ENCODE data around the gene DCC. TPM values are rescaled to one million over a fixed set of nuclear protein-coding genes. Genes with fewer than 3 reads are reported as not detected.

Gene DCC
- total RNA-seq, 3 donors from 2014 or later = under 0.01 to 1.6 (median 0.15) TPM

DNA sequence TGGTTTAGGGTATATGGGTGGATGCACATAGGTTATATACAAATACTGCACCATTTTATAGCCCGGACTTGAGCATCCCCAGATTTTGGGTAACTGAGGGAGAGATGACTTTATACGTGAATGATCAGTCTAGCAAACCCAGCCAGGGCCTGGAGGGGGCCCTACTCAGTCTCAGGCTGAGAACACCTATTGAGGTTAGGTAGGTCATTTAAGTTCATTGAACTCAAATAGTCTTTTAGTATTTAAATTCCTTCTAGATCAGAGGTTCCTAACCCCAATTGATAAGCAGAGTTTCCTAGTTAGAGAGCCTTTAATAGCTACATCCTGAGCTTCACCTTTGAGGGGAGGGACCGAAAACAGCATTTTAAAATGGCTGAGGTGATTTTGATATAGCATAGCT lies 487.0 kb downstream of the DCC start:
- H3K4me1 ChIP-seq = no peaks in the 10 kb centered on the region
- no peaks in the 10 kb centered on the region for H3K27me3 ChIP-seq
- H3K4me3 ChIP-seq = no peak overlapping the region
- no peaks in the 10 kb centered on the region for H3K9me3 ChIP-seq
- DNase-seq (ENCODE audit: low spot score in 2 of 2) = no peak
- intact Hi-C loops (cut with DNase I; ENCODE audit: low total_unique reads) = no loop called here
- H3K36me3 ChIP-seq = no peaks in the 10 kb centered on the region
- TF ChIP-seq POLR2AphosphoS5 (IDR thresholded peaks at IDR 0.05) (no peak), POLR2A (IDR thresholded peaks at IDR 0.05) (no peak)
- TF ChIP-seq, protein P1, sequence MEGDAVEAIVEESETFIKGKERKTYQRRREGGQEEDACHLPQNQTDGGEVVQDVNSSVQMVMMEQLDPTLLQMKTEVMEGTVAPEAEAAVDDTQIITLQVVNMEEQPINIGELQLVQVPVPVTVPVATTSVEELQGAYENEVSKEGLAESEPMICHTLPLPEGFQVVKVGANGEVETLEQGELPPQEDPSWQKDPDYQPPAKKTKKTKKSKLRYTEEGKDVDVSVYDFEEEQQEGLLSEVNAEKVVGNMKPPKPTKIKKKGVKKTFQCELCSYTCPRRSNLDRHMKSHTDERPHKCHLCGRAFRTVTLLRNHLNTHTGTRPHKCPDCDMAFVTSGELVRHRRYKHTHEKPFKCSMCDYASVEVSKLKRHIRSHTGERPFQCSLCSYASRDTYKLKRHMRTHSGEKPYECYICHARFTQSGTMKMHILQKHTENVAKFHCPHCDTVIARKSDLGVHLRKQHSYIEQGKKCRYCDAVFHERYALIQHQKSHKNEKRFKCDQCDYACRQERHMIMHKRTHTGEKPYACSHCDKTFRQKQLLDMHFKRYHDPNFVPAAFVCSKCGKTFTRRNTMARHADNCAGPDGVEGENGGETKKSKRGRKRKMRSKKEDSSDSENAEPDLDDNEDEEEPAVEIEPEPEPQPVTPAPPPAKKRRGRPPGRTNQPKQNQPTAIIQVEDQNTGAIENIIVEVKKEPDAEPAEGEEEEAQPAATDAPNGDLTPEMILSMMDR (IDR thresholded peaks at IDR 0.05) = no peak
- H3K27ac ChIP-seq = no peak overlapping the region

DNA sequence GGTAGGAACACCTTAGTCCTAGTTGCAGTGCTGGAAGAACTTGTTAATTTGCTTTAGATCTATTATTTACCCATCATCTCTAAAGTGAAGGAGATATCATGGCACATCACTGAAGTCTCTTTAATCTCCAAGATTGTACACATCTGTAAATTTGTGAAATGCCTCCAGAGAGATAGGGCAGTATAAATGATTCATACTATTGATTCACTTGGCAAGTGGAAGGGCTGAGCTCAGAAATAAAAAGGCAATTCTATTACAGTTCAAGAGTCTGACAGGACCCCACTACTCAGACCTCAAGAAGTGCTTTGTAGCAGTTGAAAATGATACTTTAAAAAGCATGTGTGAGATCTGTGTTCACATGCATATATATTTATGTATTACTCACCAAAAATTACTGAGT lies 489.3 kb downstream of the DCC start:
- H3K4me3 ChIP-seq = no peak overlapping the region
- no peak overlapping the region for H3K27ac ChIP-seq
- no peaks in the 10 kb centered on the region for H3K4me1 ChIP-seq
- no peak for DNase-seq (ENCODE audit: low spot score in 2 of 2)
- TF ChIP-seq POLR2AphosphoS5 (IDR thresholded peaks at IDR 0.05) = no peak
- TF ChIP-seq, protein P1 (IDR thresholded peaks at IDR 0.05) = no peak
- no peak for TF ChIP-seq POLR2A (IDR thresholded peaks at IDR 0.05)
- H3K36me3 ChIP-seq = no peaks in the 10 kb centered on the region
- no peaks in the 10 kb centered on the region for H3K27me3 ChIP-seq
- no peaks in the 10 kb centered on the region for H3K9me3 ChIP-seq
- intact Hi-C loops (cut with DNase I; ENCODE audit: low total_unique reads) = no loop called here

DNA sequence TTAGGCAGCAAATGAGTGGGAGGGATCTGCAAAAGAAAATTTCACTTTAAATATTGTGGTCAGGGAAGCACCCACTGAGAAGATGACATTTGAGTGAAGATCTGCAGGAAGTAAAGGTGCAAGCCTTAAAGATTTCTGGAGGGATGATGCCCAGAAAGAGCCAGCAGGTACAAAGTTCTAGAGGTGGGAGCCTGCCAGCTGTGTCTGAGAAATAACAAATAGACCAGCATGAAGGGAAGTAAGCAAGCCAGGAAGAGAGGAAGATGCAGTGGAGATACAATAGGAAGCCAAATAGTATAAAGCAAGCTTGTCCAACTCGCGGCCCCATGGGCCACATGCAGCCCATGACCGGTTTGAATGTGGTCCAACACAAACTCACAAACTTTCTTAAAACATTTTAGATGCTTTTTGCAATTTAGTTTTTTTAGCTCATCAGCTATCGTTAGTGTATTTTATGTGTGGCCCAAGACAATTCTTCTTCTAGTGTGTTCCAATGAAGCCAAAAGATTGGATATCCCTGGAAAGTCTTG lies 489.9 kb downstream of the DCC start:
- no peaks in the 10 kb centered on the region for H3K9me3 ChIP-seq
- H3K27me3 ChIP-seq = no peaks in the 10 kb centered on the region
- H3K36me3 ChIP-seq = no peaks in the 10 kb centered on the region
- H3K4me3 ChIP-seq = no peak overlapping the region
- TF ChIP-seq POLR2AphosphoS5 (IDR thresholded peaks at IDR 0.05) (no peak), POLR2A (IDR thresholded peaks at IDR 0.05) (no peak)
- TF ChIP-seq, protein P1 (IDR thresholded peaks at IDR 0.05) = no peak
- H3K27ac ChIP-seq = no peak overlapping the region
- DNase-seq (ENCODE audit: low spot score in 2 of 2) = no peak
- H3K4me1 ChIP-seq = no peaks in the 10 kb centered on the region
- intact Hi-C loops (cut with DNase I; ENCODE audit: low total_unique reads) = no loop called here

DNA sequence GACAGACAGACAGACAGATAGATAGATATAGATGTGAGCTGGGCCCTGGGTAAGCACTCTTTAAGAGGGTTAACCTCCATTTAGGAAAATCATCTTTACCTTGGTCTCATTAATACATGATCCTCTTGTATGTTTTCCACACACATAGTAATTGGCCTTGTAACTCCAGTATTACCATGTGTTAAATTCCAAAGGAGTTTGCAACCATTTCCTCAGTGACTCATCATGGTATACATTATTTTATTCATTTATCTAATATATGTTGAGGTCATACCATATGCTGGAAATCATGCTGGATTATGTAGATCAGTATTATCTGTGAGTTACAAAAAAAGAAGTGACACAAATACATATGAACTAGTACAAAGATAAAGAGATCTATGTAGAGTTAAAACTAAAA lies 504.3 kb downstream of the DCC start:
- no peak overlapping the region for H3K4me3 ChIP-seq
- no peaks in the 10 kb centered on the region for H3K4me1 ChIP-seq
- no peaks in the 10 kb centered on the region for H3K9me3 ChIP-seq
- no peak overlapping the region for H3K27ac ChIP-seq
- H3K27me3 ChIP-seq = no peaks in the 10 kb centered on the region
- no peak for DNase-seq (ENCODE audit: low spot score in 2 of 2)
- intact Hi-C loops (cut with DNase I; ENCODE audit: low total_unique reads) = no loop called here
- H3K36me3 ChIP-seq = no peaks in the 10 kb centered on the region
- TF ChIP-seq POLR2AphosphoS5 (IDR thresholded peaks at IDR 0.05) (no peak), POLR2A (IDR thresholded peaks at IDR 0.05) (no peak)
- TF ChIP-seq, protein P1 (IDR thresholded peaks at IDR 0.05) = no peak

DNA sequence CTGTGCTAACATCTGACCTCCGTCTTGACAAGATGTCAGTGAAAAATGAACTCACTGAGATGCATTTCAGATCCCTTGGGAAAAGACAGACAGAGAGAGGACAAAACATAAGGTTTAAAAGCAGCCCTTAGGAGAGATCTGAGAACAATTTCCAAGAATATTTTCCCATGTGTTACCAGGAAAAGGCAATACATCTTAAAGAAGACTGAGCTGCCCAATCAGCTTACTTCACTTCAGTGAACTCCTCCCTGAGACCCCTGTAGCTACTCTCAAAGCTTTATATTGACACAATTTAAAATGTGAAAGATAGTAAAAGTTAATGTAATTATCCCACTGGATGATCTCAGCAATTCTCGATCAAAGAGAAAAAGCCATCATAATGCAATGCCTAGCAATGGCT lies 505.0 kb downstream of the DCC start:
- no peak overlapping the region for H3K27ac ChIP-seq
- no peaks in the 10 kb centered on the region for H3K4me1 ChIP-seq
- no peak overlapping the region for H3K4me3 ChIP-seq
- DNase-seq (ENCODE audit: low spot score in 2 of 2) = no peak
- H3K36me3 ChIP-seq = no peaks in the 10 kb centered on the region
- H3K27me3 ChIP-seq = no peaks in the 10 kb centered on the region
- TF ChIP-seq POLR2AphosphoS5 (IDR thresholded peaks at IDR 0.05) = no peak
- TF ChIP-seq, protein P1 (IDR thresholded peaks at IDR 0.05) = no peak
- TF ChIP-seq POLR2A (IDR thresholded peaks at IDR 0.05) = no peak
- no peaks in the 10 kb centered on the region for H3K9me3 ChIP-seq
- intact Hi-C loops (cut with DNase I; ENCODE audit: low total_unique reads) = no loop called here
